ENCODE data around the gene ASB18.

DNA sequence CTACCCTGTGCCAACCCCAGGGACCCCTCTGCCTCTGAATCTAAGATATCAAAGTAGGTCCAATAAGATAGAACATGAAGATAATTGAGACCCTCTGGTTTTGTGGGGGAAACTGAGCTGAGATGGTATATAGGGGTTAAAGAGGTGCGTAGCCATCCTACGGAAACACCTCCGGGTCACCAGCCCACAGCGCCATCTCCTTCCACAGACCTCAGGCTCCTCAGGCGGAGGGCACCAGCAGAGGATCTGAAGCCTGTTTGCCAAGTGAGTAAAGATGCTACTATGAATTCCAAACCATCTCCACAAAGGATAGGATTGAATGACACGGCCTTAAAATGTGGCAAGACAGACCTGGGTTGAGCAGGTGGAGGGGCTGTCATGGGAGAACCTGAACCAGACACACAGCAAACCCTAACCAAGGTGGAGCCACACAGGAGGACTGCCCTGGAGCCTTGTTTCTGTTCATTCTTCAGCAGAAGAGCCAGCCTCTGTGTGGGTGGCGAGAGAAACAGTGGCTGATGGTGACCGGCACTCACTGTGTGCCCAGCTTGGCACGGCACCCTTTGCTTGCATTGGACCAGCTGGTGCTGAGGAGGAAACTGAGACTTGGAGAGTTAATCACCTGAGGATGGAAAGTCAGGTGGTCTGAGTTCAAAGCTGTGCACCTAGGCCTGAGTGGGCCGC, 106.2 kb downstream of the ASB18 start:
- TF ChIP-seq CTCF (IDR thresholded peaks at IDR 0.05): no peak
- no peak for TF ChIP-seq POLR2AphosphoS5 (IDR thresholded peaks at IDR 0.05)
- no peak for TF ChIP-seq POLR2A (IDR thresholded peaks at IDR 0.05)
- no peak for TF ChIP-seq EP300 (IDR thresholded peaks at IDR 0.05)

Measured in stomach (tissue), 4 donors.